Fibroblast of the conjunctiva (primary cell): ENCODE results near the gene NWD2.

Experiments used
- DNase-seq: peaks from one replicate; pipeline ENCODE4 v3.0.0-alpha.2; 2010; ENCODE audit warnings: low read depth

NWD2 gene

DNA sequence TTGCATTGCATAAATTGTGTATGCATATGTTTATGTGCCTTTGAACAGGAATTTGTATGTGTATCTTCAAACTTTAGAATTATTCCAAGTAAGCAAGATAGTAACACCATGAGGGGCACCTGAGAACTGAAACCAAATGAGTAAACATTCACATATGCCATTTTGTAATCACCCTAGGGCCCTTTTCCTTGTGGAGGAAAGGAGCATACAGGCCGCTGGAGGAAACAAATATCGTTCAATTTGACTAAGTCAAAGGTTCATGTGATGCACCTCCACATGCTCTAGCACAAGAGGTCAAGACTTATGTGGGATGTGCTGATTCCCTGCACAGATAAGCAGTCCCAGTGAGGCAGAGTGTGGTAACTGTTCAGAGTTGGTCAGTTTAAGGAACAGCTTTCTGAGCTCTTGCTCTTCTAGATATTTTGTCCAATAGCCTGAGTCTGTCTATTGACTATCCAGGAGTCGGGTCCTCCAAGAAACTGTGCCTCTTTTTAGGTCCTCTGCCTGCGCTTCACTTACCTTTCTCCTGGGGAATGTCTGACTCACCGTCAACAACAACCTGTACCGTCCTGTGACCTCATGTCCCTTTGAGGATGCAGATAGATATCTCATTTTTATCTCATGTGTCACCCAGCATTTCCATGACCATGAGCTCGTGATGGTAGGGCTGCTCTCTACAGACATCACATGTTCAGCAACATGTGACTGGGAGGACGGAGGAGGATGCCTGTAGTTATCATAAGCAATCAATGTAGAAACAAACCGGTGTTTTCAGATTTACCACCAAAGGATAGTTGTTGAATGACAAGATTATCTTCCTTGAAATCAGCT, 196.9 kb downstream of the NWD2 start:
- no peak for DNase-seq

- DNase-seq, result no peak
Observed at GRCh38 chr4:37442062-37442323, 197.4 kb downstream of the NWD2 start.

- no peak for DNase-seq
Observed at GRCh38 chr4:37443137-37443536, 198.6 kb downstream of the NWD2 start.

GRCh38 chr4:37445023-37445422, 200.5 kb downstream of the NWD2 start:
- DNase-seq, result no peak

GRCh38 chr4:37446016-37446415, 201.5 kb downstream of the NWD2 start:
- no peak for DNase-seq

DNA sequence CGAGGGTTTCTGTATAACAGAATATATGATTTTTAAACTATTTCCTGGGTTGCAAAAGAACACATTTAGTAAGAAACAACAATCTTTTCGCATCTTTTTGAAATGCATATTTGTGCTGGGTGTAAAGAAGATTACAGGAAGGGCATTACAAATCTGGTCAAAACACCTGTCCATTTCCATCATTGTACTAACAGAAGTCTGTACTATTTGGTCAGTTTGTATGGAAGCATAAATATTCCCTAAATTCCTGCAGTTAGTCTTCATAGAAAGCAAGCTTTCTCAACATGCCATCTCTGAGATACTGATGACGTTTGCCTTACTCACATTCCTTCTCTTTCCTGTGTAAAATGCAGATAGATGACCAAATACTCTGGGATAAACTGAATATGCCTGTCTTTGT, 203.3 kb downstream of the NWD2 start:
- no peak for DNase-seq

DNA sequence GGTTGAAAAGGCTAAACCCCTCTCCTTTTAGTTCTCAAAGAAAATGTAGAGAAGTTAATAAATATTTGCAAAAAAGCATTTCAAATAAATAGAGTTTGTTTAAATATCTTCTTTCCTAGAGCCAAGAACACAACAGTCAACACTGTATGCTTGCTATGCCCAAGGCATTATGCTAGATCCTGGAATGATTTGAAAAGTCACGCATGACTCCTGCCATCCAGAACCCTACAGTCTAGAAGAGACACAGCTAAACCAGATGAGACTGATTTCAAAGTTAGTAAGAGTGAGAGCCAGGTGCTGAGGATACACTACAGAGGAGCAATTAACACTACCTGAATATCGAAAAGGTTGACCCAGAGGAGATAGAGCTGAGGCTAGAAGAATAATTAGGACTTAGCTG, 205.8 kb downstream of the NWD2 start:
- no peak for DNase-seq

- DNase-seq, result no peak
Observed at GRCh38 chr4:37450911-37451310, 206.4 kb downstream of the NWD2 start.

GRCh38 chr4:37451656-37452055, 207.1 kb downstream of the NWD2 start:
- no peak for DNase-seq

DNA sequence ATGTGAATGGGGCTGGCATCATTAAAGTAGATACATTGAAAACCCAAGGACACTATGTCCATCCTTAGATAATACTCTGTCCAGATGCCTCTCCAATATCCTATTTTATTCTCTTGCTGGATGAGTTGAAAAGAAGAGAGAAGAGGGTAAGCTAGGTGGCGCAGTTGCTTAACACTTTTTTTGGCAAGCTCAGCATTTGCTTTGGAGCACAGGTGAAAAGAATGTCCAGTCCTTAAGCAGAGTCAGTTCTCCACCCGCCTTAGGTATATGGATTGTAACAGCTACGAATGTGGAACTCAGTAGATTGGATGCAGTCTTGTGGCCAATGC, 208.4 kb downstream of the NWD2 start:
- DNase-seq, result peak; percentile 23

GRCh38 chr4:37453281-37453998, 208.9 kb downstream of the NWD2 start:
- no peak for DNase-seq

DNA sequence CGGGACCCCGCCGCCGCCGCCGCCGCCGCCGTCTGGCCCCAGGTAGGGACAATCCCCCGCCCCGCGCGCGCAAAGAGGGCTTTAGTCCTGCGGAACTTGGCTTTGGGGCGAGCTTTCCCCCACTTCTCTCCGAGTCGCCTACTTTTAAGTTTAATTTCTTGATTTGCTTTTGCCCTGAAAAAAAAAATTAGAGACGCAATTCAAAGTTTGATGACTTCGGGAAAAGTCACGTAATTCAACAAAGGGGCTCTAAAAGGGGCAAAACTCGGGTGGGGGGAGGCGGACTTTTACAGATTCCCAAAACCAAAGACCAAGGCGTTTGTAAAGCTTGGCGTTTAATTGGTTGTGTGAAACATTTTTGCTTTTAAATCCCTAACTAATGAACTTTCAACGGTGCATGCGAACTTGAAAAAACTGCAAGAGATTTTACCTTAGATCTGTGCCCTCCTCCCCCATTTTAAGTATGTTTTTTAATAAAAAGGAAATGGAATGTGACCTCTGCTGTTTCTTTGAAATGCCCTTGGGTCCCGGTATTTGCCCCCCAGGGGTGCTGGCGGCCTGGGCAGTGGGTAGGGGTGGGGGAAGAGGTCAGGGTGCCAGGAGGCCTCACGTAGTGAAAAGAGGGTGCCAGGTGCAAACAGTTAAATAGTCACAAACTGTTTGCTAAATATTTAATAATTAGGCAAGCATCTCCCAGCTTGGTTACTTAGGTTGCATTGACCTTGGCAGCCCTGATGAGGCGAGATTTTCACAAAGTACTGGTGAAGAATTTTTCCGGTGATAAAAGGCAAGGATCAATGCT, 209.7 kb downstream of the NWD2 start:
- no peak for DNase-seq

- DNase-seq, result no peak
Observed at GRCh38 chr4:37455301-37456131, 211.0 kb downstream of the NWD2 start.

- DNase-seq, result no peak
Observed at GRCh38 chr4:37461801-37462200, 217.3 kb downstream of the NWD2 start.

DNA sequence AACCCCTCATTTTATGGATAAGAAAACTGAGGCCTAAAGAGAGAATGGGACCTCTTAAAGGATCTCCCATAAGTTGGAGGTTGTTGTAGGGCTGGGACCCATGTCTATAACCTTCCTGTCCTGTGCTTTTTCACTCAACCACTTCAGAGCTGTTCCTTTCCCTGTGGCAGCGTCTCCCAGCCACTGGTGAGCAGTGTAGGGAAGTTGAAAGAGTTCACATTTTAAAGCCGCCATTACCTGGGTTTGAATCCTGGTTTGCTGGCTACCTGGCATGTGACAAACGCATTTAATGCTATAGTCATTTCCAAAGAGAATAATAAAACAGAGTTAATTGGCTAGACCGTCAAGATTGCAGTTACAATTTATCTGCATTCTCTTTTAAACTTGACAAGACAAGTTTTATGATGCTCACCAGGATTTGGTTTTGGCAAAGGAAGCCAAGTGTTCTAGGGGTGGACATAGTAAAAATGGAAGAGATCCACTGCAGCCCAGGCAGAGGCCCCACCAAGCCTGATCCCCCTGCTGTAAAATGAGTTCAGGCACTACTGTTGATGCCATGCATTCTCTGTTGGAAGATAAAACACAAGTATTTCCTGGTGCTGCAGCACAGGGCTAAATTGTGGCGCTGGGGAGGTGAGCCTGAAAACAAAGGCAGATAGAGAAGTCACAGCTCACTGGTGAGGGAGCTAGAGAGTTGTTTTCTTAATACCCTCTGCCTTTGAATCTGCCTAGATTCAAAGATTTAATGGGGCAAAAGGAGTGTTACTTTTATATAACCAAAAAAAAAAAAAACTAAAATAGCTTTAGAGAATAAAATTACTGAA, 218.7 kb downstream of the NWD2 start:
- DNase-seq, result no peak

DNA sequence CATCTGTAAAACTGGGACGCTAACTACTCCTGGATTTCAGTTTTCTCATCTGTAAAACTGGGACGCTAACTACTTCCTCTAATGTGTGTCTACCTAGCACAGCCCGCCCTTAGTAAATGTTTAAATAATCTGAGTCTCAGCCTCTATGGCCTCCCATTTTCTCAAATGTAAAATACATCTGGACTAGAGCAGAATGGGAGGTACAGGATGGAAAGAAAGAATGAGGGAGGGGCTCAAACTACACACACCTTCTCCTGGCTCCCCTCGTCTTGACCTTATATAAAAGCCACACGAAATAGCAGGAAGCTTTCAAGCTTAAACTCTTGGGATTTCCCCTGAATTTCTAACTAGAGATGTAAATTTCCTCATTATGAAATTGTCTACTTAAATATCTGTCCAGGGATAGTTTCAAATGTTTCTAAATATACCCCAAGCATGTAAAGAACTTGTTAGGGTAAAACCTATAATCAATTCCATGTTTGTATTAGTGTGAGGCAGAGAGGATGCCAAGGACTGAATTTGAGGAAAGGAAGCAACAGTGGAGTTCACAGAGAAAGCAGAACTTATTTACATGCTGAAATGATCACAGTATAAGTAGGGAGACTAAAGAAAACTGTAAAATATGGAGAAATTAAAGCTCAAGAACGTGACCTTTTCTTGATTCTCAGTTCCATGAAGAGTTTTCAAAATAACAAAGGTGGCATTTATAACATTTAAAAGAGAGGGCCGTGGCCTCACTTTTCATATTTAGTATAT, 220.0 kb downstream of the NWD2 start:
- DNase-seq, result no peak

DNA sequence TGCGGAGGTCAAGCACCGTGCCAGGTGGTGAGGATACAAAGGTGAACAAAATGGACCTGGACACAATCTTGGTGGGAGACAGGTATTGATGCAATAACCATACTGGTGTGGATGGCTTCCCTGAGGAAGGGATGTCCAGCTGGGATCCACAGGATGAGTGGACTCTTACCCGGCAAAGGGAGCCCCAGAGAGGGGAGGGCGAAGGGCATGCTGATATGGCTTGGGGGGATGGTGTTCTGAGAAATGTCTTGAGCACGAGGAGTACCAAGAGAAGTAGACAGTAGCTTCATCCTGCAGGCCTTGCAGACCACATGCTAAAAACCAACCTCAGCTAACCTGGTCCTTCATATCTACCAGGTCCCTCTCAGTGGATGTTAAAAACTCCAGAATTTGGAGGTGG, 220.8 kb downstream of the NWD2 start:
- no peak for DNase-seq

DNA sequence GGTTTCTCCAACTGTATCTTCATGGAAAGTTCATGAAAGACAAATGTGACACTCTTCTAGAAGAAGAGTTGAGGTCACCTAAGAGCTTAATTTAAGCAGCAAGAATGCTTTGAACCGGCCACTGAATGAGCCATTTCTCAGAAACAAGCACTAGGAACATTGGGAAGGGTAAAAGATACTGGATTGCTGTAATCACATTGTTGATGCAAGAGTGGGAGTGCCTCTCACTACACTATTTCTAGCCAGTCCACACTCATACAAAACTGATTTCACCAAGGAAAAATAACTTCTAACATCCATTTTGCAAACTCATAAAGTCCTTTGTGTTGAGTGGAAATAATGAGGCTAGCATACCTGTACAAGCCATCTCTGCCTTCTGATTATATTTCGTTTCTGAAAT, 221.3 kb downstream of the NWD2 start:
- no peak for DNase-seq

- no peak for DNase-seq
Observed at GRCh38 chr4:37467223-37467622, 222.7 kb downstream of the NWD2 start.

DNA sequence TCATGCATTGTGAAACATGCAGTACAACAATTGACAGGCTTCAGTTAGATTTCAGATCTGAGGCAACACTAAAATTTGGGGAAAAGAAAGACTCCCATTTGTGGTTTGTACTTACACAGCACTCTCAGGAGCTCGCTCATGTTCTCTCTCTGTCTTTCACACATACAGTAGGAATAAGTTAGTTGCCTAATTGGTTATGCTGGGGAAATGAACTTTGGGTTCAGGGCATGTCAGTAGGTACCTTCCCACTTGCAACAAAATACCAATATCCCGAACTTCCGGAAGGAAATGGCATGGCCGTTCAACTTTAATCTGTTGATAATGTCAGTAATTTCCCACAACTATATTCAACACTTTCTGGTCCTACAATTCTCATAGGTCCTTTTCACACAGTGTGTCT, 223.3 kb downstream of the NWD2 start:
- no peak for DNase-seq

DNA sequence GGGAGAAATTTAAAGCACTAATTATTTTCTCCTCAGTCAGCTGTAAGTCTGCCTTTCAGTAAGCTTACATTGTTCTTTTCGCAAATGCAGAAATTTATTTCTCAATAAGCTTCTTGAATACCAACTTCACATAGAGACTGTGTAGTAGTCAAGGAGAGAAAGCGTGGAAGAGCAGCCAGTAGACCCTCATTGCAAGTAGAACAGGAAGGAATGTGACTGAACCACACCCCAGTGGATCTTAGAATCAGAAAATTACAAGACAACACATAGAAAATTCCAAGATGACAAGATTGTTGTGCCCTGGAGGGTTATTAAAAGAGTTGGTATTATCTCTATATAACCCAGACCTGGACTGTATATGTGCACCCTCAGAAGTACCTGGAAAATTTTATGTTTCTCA, 224.7 kb downstream of the NWD2 start:
- DNase-seq, result no peak
